H1 (cell line): ENCODE measurements around the gene TAF10. TPM values are rescaled to one million over a fixed set of nuclear protein-coding genes. Genes with fewer than 3 reads are reported as not detected.

Experiments used
- CTCF ChIA-PET: fragments of 300-600 bp; sonication (Branson Sonifier 250); formaldehyde crosslinking; loops from one replicate; lab custom pipeline; 2021; ENCODE audit not compliant: partially characterized antibody; lab: Charles Lee
- POLR2A ChIA-PET: fragments of 300-600 bp; sonication (Branson Sonifier 250); formaldehyde crosslinking; loops from one replicate; lab custom pipeline; 2021; ENCODE audit warnings: inconsistent platforms; ENCODE audit not compliant: partially characterized antibody; lab: Charles Lee
- DNase-seq, 2 experiments: peaks; one replicate each; pipeline versions ENCODE4 v3.0.0 to v3.0.0-alpha.2; 2010 to 2022; ENCODE audit warnings: low spot score in 2 of 2, low read depth in 1 of 2, mixed read lengths in 1 of 2
- FAIRE-seq: peaks from 2 replicates; lab custom pipeline; 2011; peaks lifted over from hg19 to GRCh38; lab: Jason Lieb, UNC
- H2AFZ ChIP-seq: 2 replicates; pipeline ENCODE4 v1.8.1; 2012; ENCODE audit warnings: low read length, inconsistent platforms
- H2AK5ac ChIP-seq: 2 replicates; pipeline ENCODE4 v1.6.1; 2013; ENCODE audit warnings: low read depth, low read length
- H2BK120ac ChIP-seq: replicated peaks from 2 replicates; pipeline ENCODE3; 2013; ENCODE audit warnings: low read depth, low read length, inconsistent platforms
- H2BK12ac ChIP-seq: 2 replicates; pipeline ENCODE4 v1.6.1; 2013; ENCODE audit warnings: low read depth, low read length
- H2BK15ac ChIP-seq: 2 replicates; pipeline ENCODE4 v1.6.1; 2013; ENCODE audit warnings: low read length
- H2BK20ac ChIP-seq: 2 replicates; pipeline ENCODE4 v1.6.1; 2013; ENCODE audit warnings: low read length
- H2BK5ac ChIP-seq: 2 replicates; pipeline ENCODE4 v1.6.1; 2013; ENCODE audit warnings: low read depth, low read length
- H3K14ac ChIP-seq: 2 replicates; pipeline ENCODE4 v1.6.1; 2013; ENCODE audit warnings: inconsistent platforms; ENCODE audit not compliant: insufficient read length
- H3K18ac ChIP-seq: 2 replicates; pipeline ENCODE4 v1.6.1; 2013; ENCODE audit warnings: low read length; ENCODE audit errors: extremely low read depth
- H3K23ac ChIP-seq: 2 replicates; pipeline ENCODE4 v1.6.1; 2013; ENCODE audit warnings: inconsistent platforms; ENCODE audit not compliant: insufficient read length
- H3K23me2 ChIP-seq: 2 replicates; pipeline ENCODE4 v1.6.1; 2013; ENCODE audit warnings: low read depth, low read length
- H3K27ac ChIP-seq: 2 replicates; pipeline ENCODE4 v1.6.1; 2011; ENCODE audit warnings: low read depth, low read length, inconsistent platforms
- H3K27me3 ChIP-seq, 4 experiments: replicated peaks in 1 of 4; 1 replicate in 1 of 4; 2 replicates in 3 of 4; pipeline versions ENCODE4 v1.6.1 to v1.8.1; 2011 to 2013; ENCODE audit warnings: low read length in 3 of 4, mild to moderate bottlenecking in 3 of 4, inconsistent platforms in 2 of 4, mixed read lengths in 2 of 4, moderate library complexity in 1 of 4; ENCODE audit not compliant: control insufficient read depth in 3 of 4, insufficient read depth in 3 of 4; ENCODE audit errors: extremely low read depth in 1 of 4
- H3K36me3 ChIP-seq, 4 experiments: 2 replicates each; pipeline versions ENCODE4 v1.6.1 to v1.8.1; 2011 to 2013; ENCODE audit warnings: mild to moderate bottlenecking in 4 of 4, low read length in 3 of 4, moderate library complexity in 2 of 4, control low read depth in 1 of 4, inconsistent platforms in 1 of 4; ENCODE audit not compliant: insufficient read depth in 4 of 4, control insufficient read depth in 2 of 4
- H3K4ac ChIP-seq: replicated peaks from 2 replicates; pipeline ENCODE3; 2013; ENCODE audit warnings: low read length, low read depth, mixed read lengths, inconsistent platforms; ENCODE audit not compliant: insufficient read length
- H3K4me1 ChIP-seq, 4 experiments: replicated peaks in 1 of 4; 1 replicate in 1 of 4; 2 replicates in 3 of 4; pipeline versions ENCODE4 v1.6.1 to v1.8.1; 2011 to 2013; ENCODE audit warnings: low read length in 3 of 4, inconsistent platforms in 2 of 4, mixed read lengths in 1 of 4; ENCODE audit not compliant: insufficient read depth in 4 of 4, control insufficient read depth in 3 of 4
- H3K4me2 ChIP-seq, 2 experiments: 2 replicates each; pipeline versions ENCODE4 v1.6.1 to v1.8.1; 2011 to 2013; ENCODE audit warnings: low read depth in 2 of 2, low read length in 2 of 2, control low read depth in 1 of 2, inconsistent platforms in 1 of 2, mild to moderate bottlenecking in 1 of 2; ENCODE audit not compliant: insufficient read depth in 1 of 2
- H3K4me3 ChIP-seq, 4 experiments: fragments of 200-600, 300-600 bp in 1 of 4; sonication (generic), shearing (Covaris generic), sonication (Bioruptor Twin) in 1 of 4; 2 replicates each; pipeline versions ENCODE4 v1.5.1 to v1.8.1; 2011 to 2016; ENCODE audit warnings: low read length in 4 of 4, low read depth in 3 of 4, control low read depth in 2 of 4, inconsistent platforms in 2 of 4, mild to moderate bottlenecking in 2 of 4, mixed read lengths in 1 of 4, moderate library complexity in 1 of 4; ENCODE audit not compliant: insufficient read depth in 2 of 4; ENCODE audit errors: extremely low read depth in 1 of 4
- H3K56ac ChIP-seq: replicated peaks from 2 replicates; pipeline ENCODE3; 2013; ENCODE audit warnings: low read depth, mild to moderate bottlenecking, mixed read lengths, low read length, inconsistent platforms; ENCODE audit not compliant: insufficient read length
- H3K79me1 ChIP-seq: 2 replicates; pipeline ENCODE4 v1.6.1; 2013; ENCODE audit warnings: low read depth, low read length, control low read depth
- H3K79me2 ChIP-seq, 2 experiments: 2 replicates each; pipeline versions ENCODE4 v1.6.1 to v1.8.1; 2012 to 2013; ENCODE audit warnings: low read length in 2 of 2, mild to moderate bottlenecking in 2 of 2, inconsistent platforms in 1 of 2; ENCODE audit not compliant: insufficient read depth in 2 of 2, control insufficient read depth in 1 of 2
- H3K9ac ChIP-seq, 4 experiments: replicated peaks in 1 of 4; 1 replicate in 1 of 4; 2 replicates in 3 of 4; pipeline versions ENCODE4 v1.6.1 to v1.8.1; 2011 to 2013; ENCODE audit warnings: low read depth in 3 of 4, low read length in 3 of 4, control low read depth in 2 of 4, mild to moderate bottlenecking in 2 of 4, moderate library complexity in 2 of 4, inconsistent platforms in 1 of 4; ENCODE audit errors: extremely low read depth in 1 of 4
- H3K9me3 ChIP-seq, 2 experiments: 2 replicates each; pipeline versions ENCODE4 v1.6.1 to v1.8.1; 2012 to 2013; ENCODE audit warnings: mild to moderate bottlenecking in 2 of 2, moderate library complexity in 2 of 2, control low read depth in 1 of 2, inconsistent platforms in 1 of 2, low read depth in 1 of 2, low read length in 1 of 2, mixed read lengths in 1 of 2; ENCODE audit not compliant: insufficient read depth in 2 of 2
- H4K20me1 ChIP-seq, 2 experiments: replicated peaks in 1 of 2; 2 replicates each; pipeline versions ENCODE3 to v1.8.1; 2011 to 2013; ENCODE audit warnings: inconsistent platforms in 2 of 2, low read length in 2 of 2, mild to moderate bottlenecking in 1 of 2; ENCODE audit not compliant: insufficient read depth in 2 of 2, control insufficient read depth in 1 of 2
- H4K5ac ChIP-seq: 2 replicates; pipeline ENCODE4 v1.6.1; 2013; ENCODE audit warnings: low read length, low read depth, mixed read lengths, inconsistent platforms; ENCODE audit not compliant: insufficient read length
- H4K8ac ChIP-seq: 2 replicates; pipeline ENCODE4 v1.8.0; 2013; ENCODE audit warnings: mild to moderate bottlenecking, moderate library complexity, low read length, inconsistent platforms; ENCODE audit not compliant: insufficient read depth; ENCODE audit errors: extremely low read depth
- H4K91ac ChIP-seq: replicated peaks from 2 replicates; pipeline ENCODE3; 2013; ENCODE audit warnings: low read length, mixed read lengths, inconsistent platforms; ENCODE audit not compliant: insufficient read length
- ASH2L ChIP-seq: fragments of 200-600, 300-600 bp; sonication (generic); IDR thresholded peaks from one replicate; pipeline ENCODE4 v1.7.1; 2017; ENCODE audit warnings: low read length
- CBX8 ChIP-seq: fragments of 300-800, 300-1000 bp; sonication (generic); IDR thresholded peaks from 2 replicates; pipeline ENCODE4 v1.7.1; 2016; ENCODE audit warnings: low read depth, low read length, borderline replicate concordance
- GABPA ChIP-seq: IDR thresholded peaks from 2 replicates; pipeline ENCODE4 v1.6.1; 2011; ENCODE audit warnings: mild to moderate bottlenecking, low read length, moderate library complexity, borderline replicate concordance; ENCODE audit not compliant: insufficient read depth
- KDM1A ChIP-seq: fragments of 200-600, 300-600 bp; sonication (generic); IDR thresholded peaks from 2 replicates; pipeline ENCODE4 v1.7.1; 2016; ENCODE audit warnings: mild to moderate bottlenecking, low read length, borderline replicate concordance
- NANOG ChIP-seq: IDR thresholded peaks from 2 replicates; pipeline ENCODE4 v1.6.1; 2011; ENCODE audit warnings: low read length, low read depth, mild to moderate bottlenecking, inconsistent platforms; ENCODE audit not compliant: insufficient read depth, poor library complexity, severe bottlenecking
- RFX5 ChIP-seq: IDR thresholded peaks from 2 replicates; pipeline ENCODE4 v1.6.1; 2011; ENCODE audit warnings: low read depth, low read length, improper control_type of control experiment, borderline replicate concordance
- SIN3A ChIP-seq, 2 experiments: IDR thresholded peaks in 1 of 2; conservative IDR thresholded peaks in 1 of 2; 2 replicates each; pipeline ENCODE4 v1.6.1; 2011 to 2012; ENCODE audit warnings: low read length in 2 of 2, improper control_type of control experiment in 1 of 2, low read depth in 1 of 2, mild to moderate bottlenecking in 1 of 2
- SIRT6 ChIP-seq: IDR thresholded peaks from one replicate; pipeline ENCODE4 v1.7.1; 2012; ENCODE audit warnings: low read length, inconsistent platforms
- SP1 ChIP-seq: IDR thresholded peaks from 2 replicates; pipeline ENCODE4 v1.6.1; 2011; ENCODE audit warnings: low read depth, low read length
- TAF1 ChIP-seq: IDR thresholded peaks from 2 replicates; pipeline ENCODE4 v1.6.1; 2011; ENCODE audit warnings: mild to moderate bottlenecking, low read depth, low read length
- USF2 ChIP-seq: IDR thresholded peaks from 2 replicates; pipeline ENCODE4 v1.6.1; 2011; ENCODE audit warnings: low read length, improper control_type of control experiment
- YY1 ChIP-seq: IDR thresholded peaks from 2 replicates; pipeline ENCODE4 v1.6.1; 2011; ENCODE audit warnings: low read depth, mild to moderate bottlenecking, low read length
- WGBS, 2 experiments: shearing (Covaris generic) in 1 of 2; methylation state at CpG; one replicate each; pipeline versions ENCODE4 v1.1.6 to v1.1.7; 2013 to 2015; ENCODE audit warnings: low lambda C conversion rate in 2 of 2, mixed read lengths in 2 of 2, inconsistent platforms in 1 of 2, low coverage in 1 of 2, missing lambda C conversion rate in 1 of 2; ENCODE audit not compliant: insufficient replicate concordance in 2 of 2, insufficient coverage in 1 of 2, insufficient read length in 1 of 2; ENCODE audit errors: extremely low coverage in 1 of 2, missing lambda C conversion rate in 1 of 2; 5-methylcytosine and 5-hydroxymethylcytosine counted together
- polyA plus RNA-seq, 7 experiments: library from polyadenylated mRNA; depleted of rRNA in 3 of 7; stranded (reverse) in 5 of 7; unstranded in 2 of 7; fragments of >200 nt in 5 of 7; fragments of 200-250 nt in 2 of 7; gene quantifications; 1 replicate in 5 of 7; 2 replicates in 1 of 7; 4 replicates in 1 of 7; pipeline versions ENCODE4 v1.2.1 to v1.2.3, GENCODE V29; 2011 to 2013; ENCODE audit warnings: missing spikeins in 2 of 7, mixed read lengths in 2 of 7
- total RNA-seq: library from RNA; stranded (reverse); fragmentation: NEBNext Ultra II Directional; extraction: Animal tissue kit (Norgen Biotek cat#: 25700); gene quantifications from 2 replicates; pipeline ENCODE4 v1.2.1, GENCODE V29; 2021
- TF ChIP-seq, protein P1 (sequence below): IDR thresholded peaks from 2 replicates; pipeline ENCODE4 v1.6.1; 2012; ENCODE audit warnings: inconsistent platforms

TAF10 gene
- total and polyA plus RNA-seq, 2 of the 8 experiments (the other 6 are each of a cell fraction or from before 2014, with no cell fraction given) = 128 to 213 TPM

DNA sequence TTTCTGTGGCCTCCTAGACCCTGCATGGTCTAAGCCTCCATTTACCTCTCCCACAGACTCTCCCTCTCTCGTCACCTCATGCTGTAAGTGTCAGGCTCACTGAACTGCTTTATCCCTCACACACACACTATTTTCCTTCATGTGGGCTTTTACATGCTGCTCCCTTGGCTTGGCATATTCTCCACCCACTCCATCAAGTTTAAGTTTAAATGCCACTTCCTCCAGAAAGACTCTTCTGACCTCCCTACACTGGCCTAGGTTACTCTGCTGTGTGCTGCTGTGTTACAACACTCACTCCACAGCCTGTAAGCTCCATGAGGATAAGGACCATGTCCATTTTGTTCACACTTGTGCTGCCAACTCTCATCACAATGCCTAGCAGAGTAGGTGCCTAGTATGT is 41.1 kb upstream of the TAF10 start:
- H3K23ac ChIP-seq = no peak overlapping the region
- 91% methylated on average over 1 of the region's 1 CpG; no CpG with 5 or more reads in 1 of the 2 experiments for WGBS, 2 experiments
- H2AFZ ChIP-seq = no peak overlapping the region
- no peak overlapping the region for H2BK12ac ChIP-seq
- H3K79me1 ChIP-seq = no peaks in the 10 kb centered on the region
- no peak overlapping the region for H4K5ac ChIP-seq
- H3K9me3 ChIP-seq = no peaks in the 10 kb centered on the region
- DNase-seq (peak in 1 of 2 experiments; percentile 19), FAIRE-seq (no peak)
- peaks cover 0 to 7% (median 6%) of the 10 kb centered on the region in 4 experiments; a peak in 4 of 7 replicates for H3K4me1 ChIP-seq
- no peaks in the 10 kb centered on the region for H3K36me3 ChIP-seq
- H4K91ac ChIP-seq = no peak overlapping the region
- ChIA-PET CTCF (interaction anchor here (1.1 to 2.6 kb wide), 3 partner anchors 10 to 122 kb away, joined by 3 to 9 read pairs (median 3); no protein-coding TSS in a partner anchor), POLR2A (interaction anchor here (1.0 to 1.1 kb wide), 2 partner anchors 34 to 49 kb away, joined by 3 to 4 read pairs; partner anchors contain the start of genes ILK and TPP1)
- no peak overlapping the region for H3K4me2 ChIP-seq
- H2BK20ac ChIP-seq = no peak overlapping the region
- no peak overlapping the region for H3K56ac ChIP-seq
- no peak overlapping the region for H3K4ac ChIP-seq
- no peak overlapping the region for H2BK15ac ChIP-seq
- no peak overlapping the region for H3K4me3 ChIP-seq
- H2AK5ac ChIP-seq = no peak overlapping the region
- H3K14ac ChIP-seq = no peak overlapping the region
- peaks cover 9% of the 10 kb centered on the region for H3K23me2 ChIP-seq
- peaks cover 0 to 3% of the 10 kb centered on the region in 2 experiments for H4K20me1 ChIP-seq
- peaks cover 1 to 36% (median 32%) of the 10 kb centered on the region in 4 experiments for H3K27me3 ChIP-seq
- H3K79me2 ChIP-seq = no peaks in the 10 kb centered on the region
- no peak overlapping the region for H2BK120ac ChIP-seq
- H3K27ac ChIP-seq = no peak overlapping the region
- no peak overlapping the region for H3K9ac ChIP-seq
- no peak overlapping the region for H3K18ac ChIP-seq
- no peak overlapping the region for H4K8ac ChIP-seq
- no peak overlapping the region for H2BK5ac ChIP-seq
- TF ChIP-seq ASH2L (no peak), YY1 (no peak), NANOG (no peak), TAF1 (no peak), GABPA (no peak), SP1 (no peak), SIRT6 (no peak), SIN3A (conservative IDR thresholded peaks at IDR 0.05 in 1 of 2, IDR thresholded peaks at IDR 0.05 in 1 of 2; ENCODE audit: low read depth in 1 of 2, low read length in 2 of 2) (no peak), RFX5 (no peak), KDM1A (no peak), USF2 (no peak), CBX8 (no peak)
- TF ChIP-seq, protein P1, sequence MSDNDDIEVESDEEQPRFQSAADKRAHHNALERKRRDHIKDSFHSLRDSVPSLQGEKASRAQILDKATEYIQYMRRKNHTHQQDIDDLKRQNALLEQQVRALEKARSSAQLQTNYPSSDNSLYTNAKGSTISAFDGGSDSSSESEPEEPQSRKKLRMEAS = no peak
